ENCODE measurements around the gene HOXA11. TPM values are rescaled to one million over a fixed set of nuclear protein-coding genes. Genes with fewer than 3 reads are reported as not detected.

Gene HOXA11
- total RNA-seq, 2 experiments from 2014 or later: 0.13 to 0.18 TPM

DNA sequence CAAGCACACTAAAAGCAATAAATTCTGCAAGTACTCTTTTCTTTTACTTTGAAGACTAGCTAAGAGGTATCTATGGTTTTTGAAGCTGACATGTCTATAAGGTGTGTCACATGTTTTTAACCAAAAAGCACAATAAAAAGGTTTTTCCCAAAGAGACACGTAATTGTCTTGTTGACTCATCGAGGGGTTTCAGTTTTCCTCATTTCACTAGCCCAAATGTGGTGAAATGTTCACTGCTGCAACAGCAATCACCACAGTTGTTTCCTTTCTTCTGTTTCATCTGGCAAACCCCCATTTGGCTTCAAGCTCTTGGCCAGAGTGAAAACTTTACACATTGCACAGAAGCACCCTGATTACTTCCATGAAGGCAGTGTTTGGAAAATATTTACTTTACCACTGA lies 50.6 kb downstream of the HOXA11 start:
- ATAC-seq: peak; percentile 55
- Mint-ChIP-seq H3K27me3 (peaks cover 37% of the 10 kb centered on the region), H3K9me3 (no peaks in the 10 kb centered on the region), H3K27ac (no peak overlapping the region), H3K36me3 (ENCODE audit: low read depth) (peaks cover 3% of the 10 kb centered on the region), H3K4me3 (no peak overlapping the region), H3K4me1 (ENCODE audit: low read depth) (peaks cover 19% of the 10 kb centered on the region)
- TF ChIP-seq, protein P1, sequence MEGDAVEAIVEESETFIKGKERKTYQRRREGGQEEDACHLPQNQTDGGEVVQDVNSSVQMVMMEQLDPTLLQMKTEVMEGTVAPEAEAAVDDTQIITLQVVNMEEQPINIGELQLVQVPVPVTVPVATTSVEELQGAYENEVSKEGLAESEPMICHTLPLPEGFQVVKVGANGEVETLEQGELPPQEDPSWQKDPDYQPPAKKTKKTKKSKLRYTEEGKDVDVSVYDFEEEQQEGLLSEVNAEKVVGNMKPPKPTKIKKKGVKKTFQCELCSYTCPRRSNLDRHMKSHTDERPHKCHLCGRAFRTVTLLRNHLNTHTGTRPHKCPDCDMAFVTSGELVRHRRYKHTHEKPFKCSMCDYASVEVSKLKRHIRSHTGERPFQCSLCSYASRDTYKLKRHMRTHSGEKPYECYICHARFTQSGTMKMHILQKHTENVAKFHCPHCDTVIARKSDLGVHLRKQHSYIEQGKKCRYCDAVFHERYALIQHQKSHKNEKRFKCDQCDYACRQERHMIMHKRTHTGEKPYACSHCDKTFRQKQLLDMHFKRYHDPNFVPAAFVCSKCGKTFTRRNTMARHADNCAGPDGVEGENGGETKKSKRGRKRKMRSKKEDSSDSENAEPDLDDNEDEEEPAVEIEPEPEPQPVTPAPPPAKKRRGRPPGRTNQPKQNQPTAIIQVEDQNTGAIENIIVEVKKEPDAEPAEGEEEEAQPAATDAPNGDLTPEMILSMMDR (IDR thresholded peaks at IDR 0.05): no peak
- ChIA-PET POLR2A (no interaction called here), CTCF (interaction anchor here (1.5 to 2.3 kb wide), 2 partner anchors 16 to 27 kb away, joined by 5 to 8 read pairs; no protein-coding TSS in a partner anchor)
- peak; percentile 39 for DNase-seq
- intact Hi-C loops (cut with micrococcal nuclease): no loop called here

DNA sequence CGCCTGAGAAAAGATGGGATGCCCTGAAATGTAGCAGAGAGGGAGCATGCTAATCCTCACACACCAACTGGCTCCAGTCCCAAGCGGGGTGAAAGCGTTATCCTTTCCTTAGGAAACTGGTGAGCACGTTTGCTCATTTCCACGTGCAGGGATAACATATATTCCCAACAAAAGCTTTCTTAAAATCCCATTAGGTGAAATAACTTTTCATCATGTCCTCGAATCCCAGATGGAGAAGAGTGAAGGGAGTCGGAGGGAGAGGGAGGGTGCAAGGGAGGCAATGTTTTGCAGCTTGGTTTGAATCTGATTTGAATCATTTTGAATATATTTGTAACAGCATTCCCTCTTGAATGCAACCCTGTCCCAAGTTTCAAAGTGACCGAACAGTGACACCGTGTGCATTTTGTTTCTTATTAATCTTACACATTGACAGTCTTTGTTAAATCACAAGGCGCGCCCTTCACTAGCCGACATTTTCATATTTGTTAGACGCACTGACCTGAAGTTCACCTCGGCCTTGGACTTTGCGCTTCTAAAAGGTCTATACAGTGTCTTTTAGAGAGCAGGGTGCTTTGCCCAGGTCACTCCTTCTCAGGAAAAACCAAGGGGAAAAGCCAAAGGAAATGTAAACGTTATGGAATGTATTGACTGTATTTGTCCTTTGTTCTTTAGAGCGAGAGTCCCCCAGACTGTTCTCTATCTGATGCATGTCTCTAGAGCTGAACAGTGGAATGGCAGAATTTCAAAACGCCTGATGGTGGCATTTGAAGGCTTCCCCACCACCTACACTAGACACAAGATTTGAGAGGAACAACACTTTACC lies 51.4 kb downstream of the HOXA11 start:
- ATAC-seq: no peak
- ChIA-PET POLR2A (no interaction called here), CTCF (interaction anchor here (2.3 kb wide), 1 partner anchor 28 kb away, joined by 8 read pairs; no protein-coding TSS in a partner anchor)
- TF ChIP-seq, protein P1 (IDR thresholded peaks at IDR 0.05): no peak
- Mint-ChIP-seq H3K36me3 (ENCODE audit: low read depth) (peaks cover 3% of the 10 kb centered on the region), H3K4me1 (ENCODE audit: low read depth) (peaks cover 19% of the 10 kb centered on the region), H3K9me3 (no peaks in the 10 kb centered on the region), H3K27me3 (peaks cover 37% of the 10 kb centered on the region), H3K27ac (no peak overlapping the region), H3K4me3 (no peak overlapping the region)
- intact Hi-C loops (cut with micrococcal nuclease): no loop called here
- no peak for DNase-seq

DNA sequence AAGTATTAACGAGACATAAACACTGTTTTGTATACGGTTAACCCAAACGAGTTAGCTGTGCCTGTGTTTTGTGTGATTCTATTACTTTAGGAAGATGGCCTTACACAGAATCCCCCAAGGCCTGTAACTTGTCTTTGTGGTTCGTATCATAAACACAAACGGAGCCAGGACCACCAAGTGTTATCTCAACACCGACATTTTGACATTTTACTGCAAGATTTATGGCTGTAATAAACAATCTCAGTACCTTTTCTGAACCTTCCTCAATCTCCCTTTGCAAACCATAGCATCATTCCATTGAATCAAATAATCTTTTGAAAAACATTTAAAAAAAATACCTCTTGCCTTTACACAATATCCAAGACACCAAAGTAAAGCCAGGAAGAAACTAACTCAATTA lies 52.1 kb downstream of the HOXA11 start:
- POLR2A ChIA-PET: no interaction called here

DNA sequence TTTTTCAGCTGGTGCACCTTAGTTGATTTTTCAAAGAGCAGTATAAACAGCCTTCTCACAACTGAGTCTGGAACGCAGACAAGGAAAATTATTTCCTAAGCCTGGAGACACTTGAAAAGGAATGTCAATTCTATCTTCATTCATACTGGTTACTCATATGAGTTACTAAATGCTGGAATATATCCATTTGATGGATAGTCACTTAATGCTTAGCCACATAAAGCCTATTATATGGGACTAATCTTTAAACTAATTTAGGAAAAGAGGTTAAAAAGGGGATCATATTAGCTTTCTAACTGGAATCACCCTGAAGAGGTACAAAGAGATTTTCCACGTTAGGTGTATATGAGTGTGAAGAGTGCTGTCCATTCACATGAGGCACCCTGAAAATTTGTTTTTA lies 52.8 kb downstream of the HOXA11 start:
- Mint-ChIP-seq H3K27ac (no peak overlapping the region), H3K27me3 (peaks cover 32% of the 10 kb centered on the region), H3K9me3 (no peaks in the 10 kb centered on the region), H3K36me3 (ENCODE audit: low read depth) (peaks cover 3% of the 10 kb centered on the region), H3K4me1 (ENCODE audit: low read depth) (peaks cover 19% of the 10 kb centered on the region), H3K4me3 (no peak overlapping the region)
- ChIA-PET POLR2A (no interaction called here), CTCF (interaction anchor here (0.8 to 1.5 kb wide), 3 partner anchors 9 to 23 kb away, joined by 3 to 4 read pairs (median 3); no protein-coding TSS in a partner anchor)
- TF ChIP-seq, protein P1 (IDR thresholded peaks at IDR 0.05): no peak
- DNase-seq (no peak), ATAC-seq (no peak)
- intact Hi-C loops (cut with micrococcal nuclease): no loop called here

More for the DNA sequence above, 52.1 kb downstream of the HOXA11 start:
- H3K27ac Mint-ChIP-seq: no peak overlapping the region
- TF ChIP-seq, protein P1 (IDR thresholded peaks at IDR 0.05): no peak
- CTCF ChIA-PET: interaction anchor here (1.5 to 2.3 kb wide), 2 partner anchors 22 to 29 kb away, joined by 4 to 8 read pairs; no protein-coding TSS in a partner anchor
- DNase-seq (no peak), ATAC-seq (no peak)
- H3K9me3 Mint-ChIP-seq: no peaks in the 10 kb centered on the region
- no peak overlapping the region for H3K4me3 Mint-ChIP-seq
- H3K27me3 Mint-ChIP-seq: peaks cover 37% of the 10 kb centered on the region
- peaks cover 19% of the 10 kb centered on the region for H3K4me1 Mint-ChIP-seq (ENCODE audit: low read depth)
- H3K36me3 Mint-ChIP-seq (ENCODE audit: low read depth): peaks cover 3% of the 10 kb centered on the region
- intact Hi-C loops (cut with micrococcal nuclease): no loop called here

DNA sequence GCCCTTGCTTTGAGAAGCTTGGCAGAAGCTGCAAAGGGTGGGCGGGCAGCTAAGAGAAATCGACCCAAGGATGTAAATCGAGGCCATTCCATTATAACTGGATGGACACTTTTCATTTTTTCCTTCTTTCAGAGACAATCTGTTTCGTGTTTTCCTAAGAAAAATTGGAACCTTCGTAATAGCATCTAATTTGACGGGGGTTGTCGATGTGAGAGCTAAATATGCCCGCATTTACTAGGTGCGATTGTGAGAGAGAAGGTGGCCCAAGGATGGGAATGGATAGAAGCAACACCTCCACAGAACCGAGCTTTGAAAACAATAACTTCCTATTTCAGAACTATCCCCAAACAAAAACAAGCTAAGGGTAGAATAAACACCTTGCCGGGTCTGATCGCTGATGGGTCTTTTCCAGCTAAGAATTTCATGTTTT lies 53.6 kb downstream of the HOXA11 start:
- CTCF ChIA-PET: interaction anchor here (0.8 to 1.5 kb wide), 4 partner anchors 10 to 24 kb away, joined by 3 to 5 read pairs (median 4); partner anchors contain the start of gene HOXA5
- H3K27ac Mint-ChIP-seq: no peak overlapping the region
- no peaks in the 10 kb centered on the region for H3K9me3 Mint-ChIP-seq
- peaks cover 19% of the 10 kb centered on the region for H3K4me1 Mint-ChIP-seq (ENCODE audit: low read depth)
- DNase-seq (no peak), ATAC-seq (no peak)
- peaks cover 3% of the 10 kb centered on the region for H3K36me3 Mint-ChIP-seq (ENCODE audit: low read depth)
- POLR2A ChIA-PET: no interaction called here
- H3K27me3 Mint-ChIP-seq: peaks cover 32% of the 10 kb centered on the region
- intact Hi-C loops (cut with micrococcal nuclease): no loop called here
- peak overlapping the region; percentile 60 for H3K4me3 Mint-ChIP-seq
- TF ChIP-seq, protein P1 (IDR thresholded peaks at IDR 0.05): no peak

All from activated CD8-positive, alpha-beta T cell treated with anti-CD3 and anti-CD28 coated beads for 36 hours (primary cell).